NB4 (cell line): ENCODE data around the gene FER.
"Not testable (repeated sequence)": the region's sequence is repeated elsewhere in the genome, so short reads cannot be mapped to it uniquely, and the experiment has no call there.

Source experiments
- DNase-seq: peaks from one replicate; pipeline ENCODE4 v3.0.0; 2010; ENCODE audit warnings: low read depth
- H3K4me3 ChIP-seq: one replicate; pipeline ENCODE4 v1.5.1; 2011; ENCODE audit warnings: mild to moderate bottlenecking, low read depth, low read length, moderate library complexity
- CTCF ChIP-seq: IDR thresholded peaks from one replicate; pipeline ENCODE4 v1.5.1; 2012; ENCODE audit warnings: low read depth, low read length
- MYC ChIP-seq: IDR thresholded peaks from 2 replicates; pipeline ENCODE4 v1.6.1; 2011; ENCODE audit warnings: low read depth, low read length
- POLR2A ChIP-seq: IDR thresholded peaks from 2 replicates; pipeline ENCODE4 v1.6.1; 2011; ENCODE audit warnings: mild to moderate bottlenecking; ENCODE audit not compliant: insufficient read length; ENCODE audit errors: extremely low read depth
- TF ChIP-seq, protein P1 (sequence below): IDR thresholded peaks from 2 replicates; pipeline ENCODE4 v1.6.1; 2011; ENCODE audit warnings: low read depth, low read length

Gene FER

DNA sequence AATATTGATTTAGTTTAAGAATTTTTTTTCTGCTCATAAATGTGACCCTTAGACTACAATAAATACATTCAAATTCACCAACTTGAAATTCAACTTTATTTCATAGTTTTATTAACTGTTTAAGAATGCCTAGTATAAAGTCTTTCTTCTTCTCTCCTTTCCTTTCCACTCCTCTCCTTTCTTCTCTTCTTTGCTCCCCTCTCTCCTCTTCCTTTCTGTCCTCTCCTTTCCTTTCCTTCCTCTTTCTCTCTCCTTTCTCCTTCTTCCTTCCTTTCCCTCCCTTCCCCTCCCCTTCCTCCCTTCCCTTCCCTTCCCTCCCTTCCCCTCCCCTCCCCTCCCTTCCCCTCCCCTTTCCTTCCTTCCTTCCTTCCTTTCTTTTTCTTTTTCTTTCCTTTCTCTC, 150.6 kb downstream of the FER start:
- H3K4me3 ChIP-seq: no peak overlapping the region
- TF ChIP-seq MYC: no peak
- no peak for TF ChIP-seq POLR2A
- TF ChIP-seq, protein P1, sequence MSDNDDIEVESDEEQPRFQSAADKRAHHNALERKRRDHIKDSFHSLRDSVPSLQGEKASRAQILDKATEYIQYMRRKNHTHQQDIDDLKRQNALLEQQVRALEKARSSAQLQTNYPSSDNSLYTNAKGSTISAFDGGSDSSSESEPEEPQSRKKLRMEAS: no peak
- DNase-seq: no peak

- no peak for DNase-seq
- H3K4me3 ChIP-seq: no peak overlapping the region
- TF ChIP-seq, protein P1: no peak
- TF ChIP-seq POLR2A (no peak), MYC (no peak), CTCF (no peak)
These were observed 151.0 kb downstream of the FER start for GRCh38 chr5:108898707-108899106.

- not testable (repeated sequence) for DNase-seq
These were observed 151.5 kb downstream of the FER start for GRCh38 chr5:108899244-108899643.

GRCh38 chr5:108900668-108901067, 153.0 kb downstream of the FER start:
- DNase-seq: no peak
- TF ChIP-seq POLR2A (no peak), CTCF (no peak), MYC (no peak)
- TF ChIP-seq, protein P1: no peak

More at GRCh38 chr5:108899244-108899643, 151.5 kb downstream of the FER start:
- not testable (repeated sequence) for H3K4me3 ChIP-seq

DNA sequence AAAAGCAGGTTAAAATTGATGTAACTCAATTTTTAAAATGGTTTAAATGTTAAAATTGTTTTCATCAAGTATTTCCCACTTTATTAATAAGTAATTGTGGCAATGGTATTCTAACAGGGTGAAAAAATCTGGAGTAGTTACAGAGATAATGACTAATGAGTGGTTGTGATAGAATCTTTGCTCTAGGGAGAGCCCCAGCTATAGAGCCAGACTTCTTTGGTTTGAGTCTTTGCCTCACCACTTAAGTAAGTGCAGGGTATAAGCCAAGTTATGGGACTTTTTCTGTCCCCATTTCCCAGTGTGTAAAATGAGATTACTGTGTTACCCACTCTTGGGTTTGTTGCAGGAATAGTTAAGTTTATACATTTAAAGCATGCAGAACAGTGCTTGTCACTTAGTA, 158.1 kb downstream of the FER start:
- H3K4me3 ChIP-seq: no peak overlapping the region
- no peak for DNase-seq
- TF ChIP-seq MYC: no peak
- no peak for TF ChIP-seq CTCF
- TF ChIP-seq POLR2A: no peak
- TF ChIP-seq, protein P1: no peak

More at GRCh38 chr5:108900668-108901067, 153.0 kb downstream of the FER start:
- no peak overlapping the region for H3K4me3 ChIP-seq

DNA sequence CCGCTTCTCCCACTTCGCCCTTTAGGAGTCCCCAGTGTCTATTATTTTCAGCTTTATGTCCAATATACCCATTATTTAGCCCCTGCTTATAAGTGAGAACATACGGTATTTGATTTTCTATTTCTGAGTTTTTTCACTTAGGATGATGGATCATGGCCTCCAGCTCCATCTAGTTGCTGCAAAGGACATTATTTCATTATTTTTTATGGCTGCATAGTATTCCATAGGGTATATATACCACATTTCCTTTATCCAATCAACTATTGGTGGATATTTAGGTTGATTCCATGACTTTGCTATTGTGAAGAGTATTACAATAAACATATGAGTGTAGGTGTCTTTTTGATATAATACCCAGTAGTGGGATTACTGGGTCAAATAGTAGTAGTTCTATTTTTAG, 162.9 kb downstream of the FER start:
- TF ChIP-seq CTCF (no peak), POLR2A (no peak), MYC (no peak)
- TF ChIP-seq, protein P1: no peak
- H3K4me3 ChIP-seq: no peak overlapping the region
- no peak for DNase-seq

- no peak overlapping the region for H3K4me3 ChIP-seq
- no peak for DNase-seq
- TF ChIP-seq POLR2A: no peak
- TF ChIP-seq CTCF: no peak
These were observed 163.4 kb downstream of the FER start for GRCh38 chr5:108911055-108911454.
